ENCODE data around the gene SPIRE2.

SPIRE2 gene

GRCh38 chr16:89918453-89919347 is 90.4 kb downstream of the SPIRE2 start, which contains the start of gene MC1R:
TSS of gene MC1R (plus strand) at chr16:89918862. CDS start at chr16:89919259, 397 bp downstream.
- no peak for DNase-seq

- DNase-seq = no peak
Measured at GRCh38 chr16:89919535-89920406, 91.5 kb downstream of the SPIRE2 start.

GRCh38 chr16:89920723-89921122 is 92.4 kb downstream of the SPIRE2 start:
- no peak for DNase-seq

Data from activated CD4-positive, alpha-beta T cell treated with anti-CD3 and anti-CD28 coated beads for 4 hours (primary cell).